SK-N-SH (cell line): ENCODE data around the gene CCDC28A.

Experiments used
- CTCF ChIP-seq: fragments of 200-600 bp; sonication (generic); IDR thresholded peaks from 2 replicates; pipeline ENCODE4 v1.6.1; 2017; ENCODE audit warnings: antibody characterized with exemption, mild to moderate bottlenecking, moderate library complexity
- EP300 ChIP-seq, 2 experiments: IDR thresholded peaks; 2 replicates each; pipeline versions ENCODE4 v1.4.0 to v1.6.1; 2012; ENCODE audit warnings: borderline replicate concordance in 1 of 2, low read depth in 1 of 2, low read length in 1 of 2
- EZH2phosphoT487 ChIP-seq: fragments of 200-600 bp; sonication (generic); IDR thresholded peaks from 2 replicates; pipeline ENCODE4 v1.6.1; 2017; ENCODE audit warnings: low read depth, mixed run types, mild to moderate bottlenecking, antibody characterized with exemption, moderate library complexity, borderline replicate concordance
- POLR2AphosphoS5 ChIP-seq: IDR thresholded peaks from 2 replicates; pipeline ENCODE4 v1.6.1; 2012; ENCODE audit warnings: low read depth, low read length
- REST ChIP-seq: IDR thresholded peaks from 2 replicates; pipeline ENCODE4 v1.6.1; 2012; ENCODE audit warnings: mild to moderate bottlenecking, low read depth, low read length, moderate library complexity
- RFX5 ChIP-seq: IDR thresholded peaks from 2 replicates; pipeline ENCODE4 v1.6.1; 2012; ENCODE audit warnings: mild to moderate bottlenecking, improper control_type of control experiment, low read length
- SIN3A ChIP-seq: IDR thresholded peaks from 2 replicates; pipeline ENCODE4 v1.6.1; 2012; ENCODE audit warnings: low read depth, mild to moderate bottlenecking, low read length, moderate library complexity, borderline replicate concordance
- SMC3 ChIP-seq: IDR thresholded peaks from 2 replicates; pipeline ENCODE4 v1.6.1; 2012; ENCODE audit warnings: low read depth, low read length, improper control_type of control experiment
- TAF1 ChIP-seq: IDR thresholded peaks from 2 replicates; pipeline ENCODE4 v1.6.1; 2012; ENCODE audit warnings: low read depth, mild to moderate bottlenecking, low read length, moderate library complexity, borderline replicate concordance
- TCF12 ChIP-seq: IDR thresholded peaks from 2 replicates; pipeline ENCODE4 v1.4.0; 2012
- TEAD4 ChIP-seq: IDR thresholded peaks from 2 replicates; pipeline ENCODE4 v1.4.0; 2012; ENCODE audit warnings: mild to moderate bottlenecking, borderline replicate concordance; ENCODE audit not compliant: insufficient read depth
- USF2 ChIP-seq: fragments of 150-350 bp; IDR thresholded peaks from 2 replicates; pipeline ENCODE4 v1.6.1; 2017; ENCODE audit warnings: antibody characterized with exemption, low read length, low read depth, borderline replicate concordance
- ZBTB33 ChIP-seq: IDR thresholded peaks from 2 replicates; pipeline ENCODE4 v1.4.0; 2012; ENCODE audit warnings: low read depth, borderline replicate concordance

GRCh38 chr6:138776659-138777058 is 3.1 kb downstream of the CCDC28A start:
- TF ChIP-seq REST (no peak), SMC3 (no peak), EP300 (IDR thresholded peaks at IDR 0.05; ENCODE audit: borderline replicate concordance in 1 of 2, low read depth in 1 of 2, low read length in 1 of 2) (no peak), POLR2AphosphoS5 (no peak), CTCF (no peak), ZBTB33 (no peak), EZH2phosphoT487 (no peak), RFX5 (no peak), TCF12 (no peak), USF2 (no peak), TAF1 (no peak), SIN3A (no peak), TEAD4 (no peak)
